ENCODE results near the gene ALK.

ALK gene

DNA sequence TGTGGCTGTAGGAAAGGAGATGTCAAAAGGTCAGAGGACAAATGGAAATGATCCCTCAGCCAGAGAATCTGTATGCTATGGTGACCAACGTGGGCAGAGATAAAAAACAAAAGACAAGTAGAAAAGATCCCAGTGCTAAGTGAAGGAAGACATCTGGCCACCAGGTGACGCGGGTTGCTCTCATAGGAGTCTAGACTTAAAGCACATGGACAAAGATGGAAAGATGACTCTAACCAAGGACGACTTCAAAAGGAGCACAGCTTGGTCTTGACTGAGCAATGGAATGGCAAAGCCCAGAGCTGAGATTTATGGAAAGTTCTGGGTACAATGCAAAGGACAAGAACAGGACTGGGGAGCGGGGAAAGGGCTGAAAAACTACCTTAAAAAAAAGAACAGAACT lies 709.4 kb downstream of the ALK start:
- DNase-seq, result no peak

GRCh38 chr2:29209551-29209950 lies 711.8 kb downstream of the ALK start:
- no peak for DNase-seq

- DNase-seq, result no peak
Measured at GRCh38 chr2:29207352-29208148, 713.8 kb downstream of the ALK start.

GRCh38 chr2:29206941-29207340 lies 714.4 kb downstream of the ALK start:
- DNase-seq, result no peak

DNA sequence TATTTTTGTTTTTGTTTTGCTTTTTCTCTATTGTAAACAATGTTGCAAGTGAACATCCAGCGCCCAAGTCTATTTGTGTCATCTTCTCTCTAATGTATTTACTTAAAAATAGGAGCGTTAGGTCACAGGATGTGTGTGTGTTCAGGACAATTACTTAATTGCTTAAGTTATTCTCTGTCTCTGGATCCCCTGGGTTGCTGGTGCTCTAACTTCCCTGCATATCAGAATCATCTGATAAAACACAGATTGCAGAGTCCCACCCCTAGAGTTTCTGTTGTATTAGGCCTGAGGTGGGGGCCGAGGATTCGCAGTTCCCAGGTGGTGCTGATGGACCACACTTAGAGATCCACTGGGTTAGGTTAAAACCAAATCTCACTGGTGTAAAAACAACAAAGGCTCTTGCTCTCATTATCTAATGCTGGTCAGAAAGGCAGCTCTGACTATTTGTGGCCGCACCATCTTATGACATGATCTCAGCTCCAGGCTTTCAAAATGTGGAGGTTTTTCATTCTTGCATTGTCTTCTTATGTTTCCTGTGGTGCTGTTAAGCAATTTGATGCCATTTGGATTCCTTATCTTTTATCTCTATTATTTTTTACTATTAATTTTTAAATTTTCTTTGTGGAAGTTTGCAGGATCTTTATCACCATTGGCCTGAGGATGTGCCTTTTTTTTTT lies 718.4 kb downstream of the ALK start:
- no peak for DNase-seq

DNA sequence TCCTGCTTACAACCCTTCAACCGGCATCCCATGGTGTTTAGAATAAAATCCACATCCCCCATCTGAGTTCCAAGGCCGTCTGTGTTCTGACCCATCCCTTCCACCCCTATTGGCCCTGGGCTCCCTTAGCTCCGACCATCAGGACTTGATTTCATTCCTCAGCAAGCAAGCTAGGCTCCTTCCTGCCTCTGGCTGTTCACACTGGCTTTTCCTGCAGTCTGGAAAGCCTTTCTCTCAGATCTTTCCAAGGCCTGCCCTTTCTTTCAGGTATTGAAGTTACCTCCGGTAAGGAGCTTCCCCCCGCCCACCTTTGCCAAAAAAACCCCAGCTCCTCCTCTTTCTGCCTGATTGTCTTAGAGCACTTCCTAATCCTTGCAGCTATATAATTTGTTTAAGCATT lies 719.4 kb downstream of the ALK start:
- no peak for DNase-seq

DNA sequence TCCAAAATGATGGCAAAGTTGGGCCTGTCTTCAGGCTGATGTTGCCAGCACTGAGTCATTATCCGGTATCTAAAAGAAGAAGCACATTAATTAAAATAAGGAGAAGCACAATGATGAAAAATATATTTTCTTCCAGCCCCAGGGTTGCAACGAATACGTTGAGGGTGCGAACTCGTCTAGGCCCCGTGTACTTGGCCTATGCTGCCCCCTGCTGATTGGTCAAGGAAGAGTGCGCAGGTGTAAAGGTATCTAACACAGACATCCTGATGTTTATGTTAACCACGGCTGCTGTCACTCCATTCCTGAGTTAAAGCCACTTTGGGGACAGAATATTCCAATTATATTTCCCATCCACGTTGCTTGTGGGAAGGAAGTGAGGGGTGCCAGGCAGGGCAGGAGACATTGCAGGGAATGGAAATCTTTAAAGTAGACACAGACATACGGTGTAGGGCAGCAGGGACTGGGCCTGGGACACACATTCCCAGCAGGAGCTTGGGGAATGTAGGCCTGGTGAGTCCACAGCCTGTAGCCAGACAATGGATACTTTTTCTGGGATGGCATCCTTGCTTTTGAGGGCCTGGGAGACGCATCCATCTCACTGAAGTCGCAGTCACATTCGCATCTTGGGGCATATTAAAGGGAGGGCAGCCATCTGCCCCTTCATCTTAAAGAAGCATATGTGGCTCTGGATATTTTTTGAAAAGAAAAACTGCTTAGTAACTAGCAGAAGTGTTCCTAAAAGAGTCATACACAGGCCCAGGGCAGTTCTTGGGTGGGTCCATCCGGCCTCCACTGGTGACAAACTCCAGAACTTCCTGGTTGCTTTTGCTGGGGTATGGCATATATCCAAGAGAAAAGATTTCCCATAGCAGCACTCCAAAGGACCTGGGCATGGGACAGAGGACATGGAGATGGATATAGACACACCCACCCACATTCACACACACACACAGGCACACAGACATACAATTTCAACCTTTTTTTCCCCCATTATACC lies 724.3 kb downstream of the ALK start:
- DNase-seq, result peak; percentile 75

DNA sequence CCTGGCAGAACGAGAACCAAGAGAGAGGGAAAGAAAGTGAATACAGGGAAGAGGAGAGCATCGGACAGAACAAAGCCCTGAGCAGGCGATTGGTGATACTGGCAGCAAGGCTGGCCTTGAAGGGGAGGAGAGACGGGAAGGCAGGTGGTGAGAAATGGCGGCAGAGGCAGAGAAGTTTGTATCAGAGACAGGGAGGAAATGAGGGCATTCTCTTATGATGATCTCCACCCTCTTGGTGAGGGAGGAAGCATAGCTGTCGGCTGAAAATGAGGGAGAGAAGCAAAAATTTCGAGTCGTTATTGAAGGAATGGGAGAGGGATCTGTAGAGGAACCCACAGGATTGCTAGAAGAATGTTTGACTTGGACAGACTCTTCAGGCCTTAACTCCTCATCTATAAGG lies 725.6 kb downstream of the ALK start:
- no peak for DNase-seq

- no peak for DNase-seq
Measured at GRCh38 chr2:29193681-29194080, 727.7 kb downstream of the ALK start.

- DNase-seq, result no peak
Measured at GRCh38 chr2:29193111-29193510, 728.3 kb downstream of the ALK start.

DNA sequence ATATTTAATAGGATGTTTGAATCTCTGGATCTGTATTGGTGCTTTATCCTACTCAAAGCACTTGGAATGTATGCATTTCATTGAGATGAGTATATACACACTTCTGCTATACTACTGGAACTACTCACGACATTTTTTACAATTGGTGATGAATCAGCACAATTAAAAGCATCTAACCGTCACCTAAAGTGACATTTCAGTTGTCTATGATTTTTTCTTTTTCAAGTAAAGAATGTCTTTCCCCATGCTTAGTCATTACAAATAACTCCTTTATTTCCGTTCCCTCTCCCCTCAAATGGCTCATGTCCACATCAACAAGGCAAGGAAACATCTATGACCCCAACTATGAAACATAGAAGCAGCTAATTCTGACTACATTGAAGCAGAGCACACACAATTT lies 728.9 kb downstream of the ALK start:
- DNase-seq, result no peak

GRCh38 chr2:29191817-29192216 lies 729.6 kb downstream of the ALK start:
- DNase-seq, result no peak

DNA sequence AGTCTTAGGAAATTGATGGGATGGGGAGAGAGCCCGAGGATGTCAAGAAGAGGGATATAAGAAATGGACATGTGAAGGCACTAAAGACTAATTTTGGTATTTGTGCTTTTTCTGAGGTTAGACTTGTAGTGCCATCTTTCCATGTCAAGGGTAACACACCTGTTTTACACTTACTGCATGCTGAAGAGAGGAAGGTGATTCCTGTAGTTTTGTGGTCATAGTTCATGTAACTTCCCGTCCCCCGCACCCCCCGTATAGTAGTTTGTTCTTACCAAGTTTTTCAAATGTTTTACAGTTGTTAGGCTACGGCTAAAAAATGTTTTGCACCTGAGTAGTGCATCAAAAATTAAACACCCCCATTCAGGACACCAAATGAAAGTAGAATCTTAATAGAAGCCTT lies 732.3 kb downstream of the ALK start:
- peak; percentile 27 for DNase-seq

- no peak for DNase-seq
Measured at GRCh38 chr2:29187926-29188325, 733.5 kb downstream of the ALK start.

GRCh38 chr2:29186817-29187216 lies 734.6 kb downstream of the ALK start:
- no peak for DNase-seq

DNA sequence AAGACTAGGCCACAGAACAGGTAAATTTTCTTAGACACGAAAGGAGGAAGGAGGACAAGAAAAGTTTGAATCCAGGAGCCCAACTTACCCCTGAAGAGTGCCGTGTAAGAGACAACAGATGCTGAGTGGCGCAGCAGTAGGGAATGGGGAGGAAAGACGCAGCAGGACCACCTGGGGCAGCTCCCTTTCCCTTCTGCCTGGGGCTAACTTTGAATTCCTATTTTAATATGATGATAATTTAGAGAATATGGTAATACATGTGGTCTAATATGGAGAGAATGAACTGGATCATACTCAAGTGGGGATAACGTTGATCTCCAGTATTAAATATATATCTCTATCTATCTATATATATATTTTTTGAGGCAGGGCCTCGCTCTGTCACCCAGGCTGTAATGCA lies 736.9 kb downstream of the ALK start:
- no peak for DNase-seq

- DNase-seq, result no peak
Measured at GRCh38 chr2:29182920-29183319, 738.5 kb downstream of the ALK start.

DNA sequence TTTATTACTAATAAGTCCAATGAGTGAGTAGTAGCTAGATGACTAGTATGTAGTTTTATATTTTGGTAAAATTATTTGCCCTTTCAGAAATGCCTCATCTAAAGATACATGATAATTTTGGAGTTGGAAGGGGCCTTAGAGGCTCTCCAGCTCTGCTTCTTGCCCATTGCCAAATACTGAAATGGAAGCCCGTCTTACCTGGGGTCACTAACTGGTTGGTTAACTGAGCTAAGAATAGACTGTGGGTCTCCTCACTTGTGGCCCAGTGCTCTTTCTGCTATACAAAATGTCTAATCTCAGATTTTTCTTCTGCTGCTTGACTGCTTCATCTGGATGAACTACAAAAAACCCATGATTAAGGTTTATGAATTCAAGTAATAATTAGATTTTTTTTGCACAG lies 739.1 kb downstream of the ALK start:
- DNase-seq, result no peak

- no peak for DNase-seq
Measured at GRCh38 chr2:29175338-29175737, 746.0 kb downstream of the ALK start.

GRCh38 chr2:29174937-29175336 lies 746.4 kb downstream of the ALK start:
- no peak for DNase-seq

- DNase-seq, result no peak
Measured at GRCh38 chr2:29166242-29167039, 754.9 kb downstream of the ALK start.

Data from effector CD4-positive, alpha-beta T cell (primary cell).